SK-N-SH (cell line): ENCODE data around the gene RAB8A. TPM values are rescaled to one million over a fixed set of nuclear protein-coding genes. Genes with fewer than 3 reads are reported as not detected.

Experiments used
- CTCF ChIA-PET: fragments of 300-600, 350-600 bp; formaldehyde crosslinking; extraction: SDS; loops from one replicate; lab custom pipeline; 2021; lab: Yijun Ruan, JAX
- POLR2A ChIA-PET: fragments of 350-600 bp; sonication (Branson Sonifier 250); formaldehyde crosslinking; extraction: SDS; loops from one replicate; lab custom pipeline; 2020; ENCODE audit warnings: antibody characterized with exemption, inconsistent platforms; lab: Yijun Ruan, JAX
- DNase-seq: peaks from one replicate; pipeline ENCODE4 v3.0.0; 2012
- H2AFZ ChIP-seq: fragments of 200-600 bp; sonication (generic); 2 replicates; pipeline ENCODE4 v1.8.1; 2016; ENCODE audit warnings: antibody characterized with exemption, mild to moderate bottlenecking, low read depth
- H3F3A ChIP-seq: fragments of 200-600 bp; sonication (generic); replicated peaks from 2 replicates; pipeline ENCODE3; 2016; ENCODE audit warnings: antibody characterized with exemption, mild to moderate bottlenecking; ENCODE audit not compliant: insufficient read depth
- H3K27ac ChIP-seq, 2 experiments: fragments of 200-500 bp in 1 of 2; fragments of 200-600 bp in 1 of 2; sonication (Bioruptor generic) in 1 of 2; sonication (generic), shearing (Covaris generic) in 1 of 2; 2 replicates each; pipeline versions ENCODE4 v1.5.1 to v1.6.1; 2014 to 2016; ENCODE audit warnings: low read depth in 2 of 2, inconsistent platforms in 1 of 2, low read length in 1 of 2, mild to moderate bottlenecking in 1 of 2, mixed read lengths in 1 of 2
- H3K27me3 ChIP-seq: fragments of 200-600 bp; sonication (generic), shearing (Covaris generic); 2 replicates; pipeline ENCODE4 v1.6.1; 2016; ENCODE audit warnings: mixed run types; ENCODE audit not compliant: insufficient read depth
- H3K36me3 ChIP-seq, 2 experiments: fragments of 200-500 bp in 1 of 2; fragments of 200-600 bp in 1 of 2; sonication (Bioruptor generic) in 1 of 2; sonication (generic) in 1 of 2; replicated peaks in 1 of 2; 2 replicates each; pipeline versions ENCODE3 to v1.5.1; 2014 to 2016; ENCODE audit warnings: low read length in 1 of 2, mild to moderate bottlenecking in 1 of 2; ENCODE audit not compliant: insufficient read depth in 2 of 2, control insufficient read depth in 1 of 2
- H3K4me1 ChIP-seq, 2 experiments: fragments of 200-500 bp in 1 of 2; fragments of 200-600 bp in 1 of 2; sonication (Bioruptor generic) in 1 of 2; sonication (generic), shearing (Covaris generic) in 1 of 2; 2 replicates each; pipeline versions ENCODE4 v1.5.1 to v1.6.1; 2014 to 2016; ENCODE audit warnings: low read depth in 1 of 2, low read length in 1 of 2, mixed run types in 1 of 2; ENCODE audit not compliant: insufficient read depth in 2 of 2, control insufficient read depth in 1 of 2
- H3K4me2 ChIP-seq: fragments of 200-600 bp; sonication (generic), shearing (Covaris generic); 2 replicates; pipeline ENCODE4 v1.6.1; 2017; ENCODE audit warnings: mixed run types
- H3K4me3 ChIP-seq, 2 experiments: fragments of 200-500 bp in 1 of 2; fragments of 200-600 bp in 1 of 2; sonication (Bioruptor generic) in 1 of 2; sonication (generic), shearing (Covaris generic) in 1 of 2; 2 replicates each; pipeline versions ENCODE4 v1.5.1 to v1.8.1; 2014 to 2016; ENCODE audit warnings: low read depth in 2 of 2, inconsistent platforms in 1 of 2, low read length in 1 of 2, mild to moderate bottlenecking in 1 of 2, mixed read lengths in 1 of 2, moderate library complexity in 1 of 2
- H3K79me2 ChIP-seq: fragments of 200-600 bp; sonication (generic); 2 replicates; pipeline ENCODE4 v1.8.1; 2017; ENCODE audit warnings: mild to moderate bottlenecking; ENCODE audit not compliant: insufficient read depth
- H3K9ac ChIP-seq: fragments of 200-600 bp; sonication (generic); 2 replicates; pipeline ENCODE4 v1.6.1; 2017; ENCODE audit warnings: mixed run types
- H3K9me2 ChIP-seq: fragments of 200-600 bp; sonication (generic); 2 replicates; pipeline ENCODE4 v1.6.1; 2017; ENCODE audit warnings: mixed run types
- H3K9me3 ChIP-seq: fragments of 200-600 bp; sonication (generic); 2 replicates; pipeline ENCODE4 v1.6.1; 2017; ENCODE audit warnings: mixed run types, mild to moderate bottlenecking, moderate library complexity
- H4K20me1 ChIP-seq: fragments of 200-600 bp; sonication (generic); 2 replicates; pipeline ENCODE4 v1.6.1; 2017; ENCODE audit warnings: mild to moderate bottlenecking, mixed run types; ENCODE audit not compliant: insufficient read depth
- CHD2 ChIP-seq: fragments of 150-350 bp; IDR thresholded peaks from 2 replicates; pipeline ENCODE4 v1.6.1; 2018; ENCODE audit warnings: low read length; ENCODE audit not compliant: partially characterized antibody
- ELF1 ChIP-seq: IDR thresholded peaks from 2 replicates; pipeline ENCODE4 v1.4.0; 2012
- FOXJ3 ChIP-seq: sonication (generic); formaldehyde crosslinking; IDR thresholded peaks from 2 replicates; pipeline ENCODE4 v1.5.1; 2020; ENCODE audit warnings: mild to moderate bottlenecking, missing genetic modification reagents
- JUND ChIP-seq: IDR thresholded peaks from 2 replicates; pipeline ENCODE4 v1.4.0; 2012
- MEF2A ChIP-seq: IDR thresholded peaks from 2 replicates; pipeline ENCODE4 v1.4.0; 2012; ENCODE audit warnings: low read depth, borderline replicate concordance
- NFIC ChIP-seq: IDR thresholded peaks from 2 replicates; pipeline ENCODE4 v1.4.0; 2012; ENCODE audit warnings: borderline replicate concordance
- NRF1 ChIP-seq: IDR thresholded peaks from 2 replicates; pipeline ENCODE4 v1.6.1; 2012; ENCODE audit warnings: low read depth, mild to moderate bottlenecking, low read length
- POLR2AphosphoS5 ChIP-seq: IDR thresholded peaks from 2 replicates; pipeline ENCODE4 v1.6.1; 2012; ENCODE audit warnings: low read depth, low read length
- RCOR1 ChIP-seq: fragments of 150-350 bp; IDR thresholded peaks from 2 replicates; pipeline ENCODE4 v1.6.1; 2017; ENCODE audit warnings: antibody characterized with exemption, low read length
- RFX5 ChIP-seq: IDR thresholded peaks from 2 replicates; pipeline ENCODE4 v1.6.1; 2012; ENCODE audit warnings: mild to moderate bottlenecking, improper control_type of control experiment, low read length
- SIN3A ChIP-seq: IDR thresholded peaks from 2 replicates; pipeline ENCODE4 v1.6.1; 2012; ENCODE audit warnings: low read depth, mild to moderate bottlenecking, low read length, moderate library complexity, borderline replicate concordance
- SMC3 ChIP-seq: IDR thresholded peaks from 2 replicates; pipeline ENCODE4 v1.6.1; 2012; ENCODE audit warnings: low read depth, low read length, improper control_type of control experiment
- TEAD4 ChIP-seq: IDR thresholded peaks from 2 replicates; pipeline ENCODE4 v1.4.0; 2012; ENCODE audit warnings: mild to moderate bottlenecking, borderline replicate concordance; ENCODE audit not compliant: insufficient read depth
- YY1 ChIP-seq: IDR thresholded peaks from 2 replicates; pipeline ENCODE4 v1.4.0; 2012; ENCODE audit warnings: low read depth, mild to moderate bottlenecking
- WGBS: methylation state at CpG from one replicate; pipeline ENCODE4 v1.1.6; 2017; ENCODE audit warnings: low lambda C conversion rate; 5-methylcytosine and 5-hydroxymethylcytosine counted together
- polyA plus RNA-seq, 3 experiments: library from polyadenylated mRNA; depleted of rRNA; stranded (reverse); fragments of >200 nt; gene quantifications; 2 replicates each; pipeline ENCODE4 v1.2.3, GENCODE V29; 2012
- TF ChIP-seq, protein P1 (sequence below): IDR thresholded peaks from 2 replicates; pipeline ENCODE4; 2012
- TF ChIP-seq, protein P2 (sequence below): IDR thresholded peaks from 2 replicates; pipeline ENCODE4 v1.4.0; 2012; ENCODE audit warnings: low read depth, borderline replicate concordance
- TF ChIP-seq, protein P3 (sequence below): fragments of 150-350 bp; IDR thresholded peaks from 2 replicates; pipeline ENCODE4 v1.6.1; 2017; ENCODE audit warnings: antibody characterized with exemption, low read length, low read depth, borderline replicate concordance
- TF ChIP-seq, protein P4 (sequence below): IDR thresholded peaks from 2 replicates; pipeline ENCODE4 v1.4.0; 2012; ENCODE audit warnings: low read depth, borderline replicate concordance

The RAB8A gene
- polyA plus RNA-seq, 1 of the 3 experiments (the other 2 are of a cell fraction): 55.2 TPM

DNA sequence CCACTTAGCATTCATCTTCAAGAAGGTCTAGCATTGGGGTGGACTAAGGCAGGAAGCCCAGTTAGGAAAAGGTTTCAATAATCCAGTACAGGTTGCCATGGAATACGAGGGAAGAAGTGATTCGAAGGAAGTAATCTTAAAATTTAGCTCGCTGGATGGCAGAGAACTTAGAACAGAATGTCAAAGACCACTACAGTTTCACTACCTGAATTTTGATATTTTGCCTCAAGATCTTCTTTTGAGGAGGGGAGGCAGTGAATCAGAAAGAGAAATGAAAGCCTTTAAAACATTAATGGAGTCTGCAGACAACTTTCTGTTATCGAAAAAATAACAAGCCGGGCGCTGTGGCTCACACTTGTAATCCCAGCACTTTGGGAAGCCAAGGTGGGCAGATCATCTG, 7.0 kb upstream of the RAB8A start:
- Histone ChIP-seq H2AFZ (no peak overlapping the region), H3K4me2 (no peak overlapping the region), H4K20me1 (peaks cover 10% of the 10 kb centered on the region; the same call in 1 of the 2 replicates), H3F3A (peaks cover 71% of the 10 kb centered on the region), H3K27me3 (no peaks in the 10 kb centered on the region), H3K4me3 (no peak overlapping the region), H3K4me1 (no peaks in the 10 kb centered on the region), H3K9me2 (no peaks in the 10 kb centered on the region), H3K9ac (no peak overlapping the region), H3K79me2 (no peaks in the 10 kb centered on the region), H3K9me3 (no peaks in the 10 kb centered on the region), H3K27ac (no peak overlapping the region), H3K36me3 (peaks cover 20 to 41% of the 10 kb centered on the region in 2 experiments)
- WGBS: 91% methylated on average over 6 of the region's 6 CpGs
- TF ChIP-seq, protein P1, sequence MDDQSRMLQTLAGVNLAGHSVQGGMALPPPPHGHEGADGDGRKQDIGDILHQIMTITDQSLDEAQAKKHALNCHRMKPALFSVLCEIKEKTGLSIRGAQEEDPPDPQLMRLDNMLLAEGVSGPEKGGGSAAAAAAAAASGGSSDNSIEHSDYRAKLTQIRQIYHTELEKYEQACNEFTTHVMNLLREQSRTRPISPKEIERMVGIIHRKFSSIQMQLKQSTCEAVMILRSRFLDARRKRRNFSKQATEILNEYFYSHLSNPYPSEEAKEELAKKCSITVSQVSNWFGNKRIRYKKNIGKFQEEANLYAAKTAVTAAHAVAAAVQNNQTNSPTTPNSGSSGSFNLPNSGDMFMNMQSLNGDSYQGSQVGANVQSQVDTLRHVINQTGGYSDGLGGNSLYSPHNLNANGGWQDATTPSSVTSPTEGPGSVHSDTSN: no peak
- TF ChIP-seq, protein P2, sequence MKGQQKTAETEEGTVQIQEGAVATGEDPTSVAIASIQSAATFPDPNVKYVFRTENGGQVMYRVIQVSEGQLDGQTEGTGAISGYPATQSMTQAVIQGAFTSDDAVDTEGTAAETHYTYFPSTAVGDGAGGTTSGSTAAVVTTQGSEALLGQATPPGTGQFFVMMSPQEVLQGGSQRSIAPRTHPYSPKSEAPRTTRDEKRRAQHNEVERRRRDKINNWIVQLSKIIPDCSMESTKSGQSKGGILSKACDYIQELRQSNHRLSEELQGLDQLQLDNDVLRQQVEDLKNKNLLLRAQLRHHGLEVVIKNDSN: no peak
- no peak for TF ChIP-seq SIN3A
- no peak for TF ChIP-seq POLR2AphosphoS5
- no peak for TF ChIP-seq NRF1
- no peak for TF ChIP-seq RCOR1
- TF ChIP-seq, protein P3, sequence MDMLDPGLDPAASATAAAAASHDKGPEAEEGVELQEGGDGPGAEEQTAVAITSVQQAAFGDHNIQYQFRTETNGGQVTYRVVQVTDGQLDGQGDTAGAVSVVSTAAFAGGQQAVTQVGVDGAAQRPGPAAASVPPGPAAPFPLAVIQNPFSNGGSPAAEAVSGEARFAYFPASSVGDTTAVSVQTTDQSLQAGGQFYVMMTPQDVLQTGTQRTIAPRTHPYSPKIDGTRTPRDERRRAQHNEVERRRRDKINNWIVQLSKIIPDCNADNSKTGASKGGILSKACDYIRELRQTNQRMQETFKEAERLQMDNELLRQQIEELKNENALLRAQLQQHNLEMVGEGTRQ: no peak
- TF ChIP-seq ELF1: no peak
- TF ChIP-seq, protein P4, sequence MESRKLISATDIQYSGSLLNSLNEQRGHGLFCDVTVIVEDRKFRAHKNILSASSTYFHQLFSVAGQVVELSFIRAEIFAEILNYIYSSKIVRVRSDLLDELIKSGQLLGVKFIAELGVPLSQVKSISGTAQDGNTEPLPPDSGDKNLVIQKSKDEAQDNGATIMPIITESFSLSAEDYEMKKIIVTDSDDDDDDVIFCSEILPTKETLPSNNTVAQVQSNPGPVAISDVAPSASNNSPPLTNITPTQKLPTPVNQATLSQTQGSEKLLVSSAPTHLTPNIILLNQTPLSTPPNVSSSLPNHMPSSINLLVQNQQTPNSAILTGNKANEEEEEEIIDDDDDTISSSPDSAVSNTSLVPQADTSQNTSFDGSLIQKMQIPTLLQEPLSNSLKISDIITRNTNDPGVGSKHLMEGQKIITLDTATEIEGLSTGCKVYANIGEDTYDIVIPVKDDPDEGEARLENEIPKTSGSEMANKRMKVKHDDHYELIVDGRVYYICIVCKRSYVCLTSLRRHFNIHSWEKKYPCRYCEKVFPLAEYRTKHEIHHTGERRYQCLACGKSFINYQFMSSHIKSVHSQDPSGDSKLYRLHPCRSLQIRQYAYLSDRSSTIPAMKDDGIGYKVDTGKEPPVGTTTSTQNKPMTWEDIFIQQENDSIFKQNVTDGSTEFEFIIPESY: no peak
- TF ChIP-seq CHD2: no peak
- no peak for TF ChIP-seq TEAD4
- TF ChIP-seq JUND: no peak
- TF ChIP-seq NFIC: no peak
- no peak for DNase-seq
- POLR2A ChIA-PET: no interaction called here
- CTCF ChIA-PET: no interaction called here

DNA sequence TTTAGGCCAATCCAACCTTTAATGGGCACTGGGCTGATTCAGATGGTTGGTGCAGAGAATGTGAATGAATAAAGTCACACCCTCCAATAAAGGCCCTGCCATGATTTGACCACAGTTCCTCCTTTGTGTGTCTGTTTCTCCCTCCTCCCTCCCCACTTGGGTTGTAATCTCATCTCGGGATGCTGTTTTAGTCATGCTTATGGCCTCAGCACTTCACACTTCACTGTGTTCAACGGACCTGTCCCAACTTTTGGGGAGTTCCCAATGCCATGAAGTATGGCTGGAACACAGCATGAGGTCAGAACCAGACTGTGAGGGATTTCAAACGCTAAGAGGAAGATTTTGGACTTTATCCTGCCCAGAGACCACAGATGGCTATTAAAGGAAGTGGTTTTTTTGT, 5.6 kb upstream of the RAB8A start:
- no peak overlapping the region for H3K9ac ChIP-seq
- TF ChIP-seq TEAD4: no peak
- TF ChIP-seq FOXJ3: no peak
- no peak for TF ChIP-seq NRF1
- no peak for TF ChIP-seq RFX5
- TF ChIP-seq POLR2AphosphoS5: no peak
- TF ChIP-seq YY1: no peak
- TF ChIP-seq SMC3: no peak
- no peak for TF ChIP-seq CHD2
- TF ChIP-seq MEF2A: no peak
- peaks cover 12 to 27% of the 10 kb centered on the region in 2 experiments for H3K36me3 ChIP-seq
- H3K9me3 ChIP-seq: no peaks in the 10 kb centered on the region
- POLR2A ChIA-PET: no interaction called here
- peaks cover 57% of the 10 kb centered on the region for H3F3A ChIP-seq
- H4K20me1 ChIP-seq: no peaks in the 10 kb centered on the region
- no peak overlapping the region for H3K4me3 ChIP-seq
- H3K4me2 ChIP-seq: no peak overlapping the region
- CTCF ChIA-PET: interaction anchor here (1.4 to 1.5 kb wide), 2 partner anchors 44 to 65 kb away, joined by 3 to 6 read pairs; no protein-coding TSS in a partner anchor
- H3K9me2 ChIP-seq: no peaks in the 10 kb centered on the region
- H3K79me2 ChIP-seq: no peaks in the 10 kb centered on the region
- no peak overlapping the region for H3K27ac ChIP-seq
- WGBS: 35% methylated on average over 3 of the region's 3 CpGs
- no peak for DNase-seq
- H2AFZ ChIP-seq: no peak overlapping the region
- H3K4me1 ChIP-seq: no peaks in the 10 kb centered on the region; a peak in 1 of 4 replicates
- H3K27me3 ChIP-seq: no peaks in the 10 kb centered on the region
